ENCODE results near the gene TFDP1.

TFDP1 gene

GRCh38 chr13:113663934-113664333, 79.4 kb downstream of the TFDP1 start:
- Histone ChIP-seq H2AFZ (ENCODE audit: low read length) (no peak overlapping the region), H3K4me1 (ENCODE audit: insufficient read depth, low read length, severe bottlenecking) (no peaks in the 10 kb centered on the region), H3K4me3 (ENCODE audit: low read depth, low read length, poor library complexity, severe bottlenecking) (no peak overlapping the region), H4K20me1 (ENCODE audit: insufficient read depth, low read length) (no peaks in the 10 kb centered on the region), H3F3A (ENCODE audit: insufficient read depth, low read length) (no peaks in the 10 kb centered on the region), H3K27me3 (ENCODE audit: insufficient read depth, low read length) (no peaks in the 10 kb centered on the region; the same call in 1 of the 2 replicates), H3K36me3 (ENCODE audit: insufficient read depth, low read length) (no peaks in the 10 kb centered on the region), H3K79me2 (ENCODE audit: insufficient read depth, low read length) (no peaks in the 10 kb centered on the region), H3K9ac (ENCODE audit: low read length) (no peak overlapping the region), H3K27ac (ENCODE audit: low read depth, low read length, poor library complexity, severe bottlenecking) (no peak overlapping the region), H3K4me2 (ENCODE audit: low read length) (no peak overlapping the region), H3K9me2 (ENCODE audit: low read depth, low read length) (no peaks in the 10 kb centered on the region), H3K9me3 (ENCODE audit: low read length) (peaks cover 15% of the 10 kb centered on the region; the same call in 1 of the 2 replicates)
- no peak for TF ChIP-seq CTCF (IDR thresholded peaks at IDR 0.05; ENCODE audit: low read length)

GRCh38 chr13:113664751-113665596, 80.4 kb downstream of the TFDP1 start:
- no peak overlapping the region for H2AFZ ChIP-seq (ENCODE audit: low read length)
- H3F3A ChIP-seq (ENCODE audit: insufficient read depth, low read length) = no peaks in the 10 kb centered on the region
- H3K36me3 ChIP-seq (ENCODE audit: insufficient read depth, low read length) = no peaks in the 10 kb centered on the region
- H3K9ac ChIP-seq (ENCODE audit: low read length) = no peak overlapping the region
- no peak overlapping the region for H3K27ac ChIP-seq (ENCODE audit: low read depth, low read length, poor library complexity, severe bottlenecking)
- H3K79me2 ChIP-seq (ENCODE audit: insufficient read depth, low read length) = no peaks in the 10 kb centered on the region
- TF ChIP-seq EZH2 (IDR thresholded peaks at IDR 0.05; ENCODE audit: borderline replicate concordance, low read length) (no peak), CTCF (IDR thresholded peaks at IDR 0.05; ENCODE audit: low read length) (no peak)
- H3K4me1 ChIP-seq (ENCODE audit: insufficient read depth, low read length, severe bottlenecking) = no peaks in the 10 kb centered on the region
- H3K27me3 ChIP-seq (ENCODE audit: insufficient read depth, low read length) = no peaks in the 10 kb centered on the region; the same call in 1 of the 2 replicates
- H4K20me1 ChIP-seq (ENCODE audit: insufficient read depth, low read length) = no peaks in the 10 kb centered on the region
- H3K9me2 ChIP-seq (ENCODE audit: low read depth, low read length) = no peaks in the 10 kb centered on the region
- H3K9me3 ChIP-seq (ENCODE audit: low read length) = peaks cover 15% of the 10 kb centered on the region; the same call in 1 of the 2 replicates
- no peak overlapping the region for H3K4me2 ChIP-seq (ENCODE audit: low read length)
- H3K4me3 ChIP-seq (ENCODE audit: low read depth, low read length, poor library complexity, severe bottlenecking) = no peak overlapping the region

GRCh38 chr13:113665597-113666328, 81.2 kb downstream of the TFDP1 start:
- Histone ChIP-seq H3K9me2 (ENCODE audit: low read depth, low read length) (no peaks in the 10 kb centered on the region), H3K79me2 (ENCODE audit: insufficient read depth, low read length) (no peaks in the 10 kb centered on the region), H2AFZ (ENCODE audit: low read length) (no peak overlapping the region), H3K36me3 (ENCODE audit: insufficient read depth, low read length) (no peaks in the 10 kb centered on the region), H3K9ac (ENCODE audit: low read length) (no peak overlapping the region), H3K4me3 (ENCODE audit: low read depth, low read length, poor library complexity, severe bottlenecking) (no peak overlapping the region), H3K4me2 (ENCODE audit: low read length) (no peak overlapping the region), H3K4me1 (ENCODE audit: insufficient read depth, low read length, severe bottlenecking) (no peaks in the 10 kb centered on the region), H3K27me3 (ENCODE audit: insufficient read depth, low read length) (no peaks in the 10 kb centered on the region; the same call in 1 of the 2 replicates), H3K27ac (ENCODE audit: low read depth, low read length, poor library complexity, severe bottlenecking) (no peak overlapping the region), H3F3A (ENCODE audit: insufficient read depth, low read length) (no peaks in the 10 kb centered on the region), H3K9me3 (ENCODE audit: low read length) (peaks cover 15% of the 10 kb centered on the region; the same call in 1 of the 2 replicates), H4K20me1 (ENCODE audit: insufficient read depth, low read length) (no peaks in the 10 kb centered on the region)
- no peak for TF ChIP-seq EZH2 (IDR thresholded peaks at IDR 0.05; ENCODE audit: borderline replicate concordance, low read length)
- no peak for TF ChIP-seq CTCF (IDR thresholded peaks at IDR 0.05; ENCODE audit: low read length)
